DND-41 (cell line): ENCODE measurements around the gene TAF1D.
A peak's percentile ranks its signal among the peaks of the same experiment; 100 is the strongest.

Experiments
- ATAC-seq: fragments of 200-7000 bp; cut with Tn5 transposase; 3 replicates; pipeline ENCODE4 v1.9.1; 2021; ENCODE audit warnings: low read depth; ENCODE audit not compliant: insufficient read depth
- DNase-seq: peaks from one replicate; pipeline ENCODE4 v3.0.0-alpha.2; 2020
- H2AFZ ChIP-seq: 2 replicates; pipeline ENCODE4 v1.6.0; 2012; ENCODE audit warnings: low read depth, low read length
- H3K27ac ChIP-seq: 2 replicates; pipeline ENCODE4 v1.5.1; 2012; ENCODE audit warnings: low read length, inconsistent platforms
- H3K27me3 ChIP-seq: fragments of 200-600 bp; sonication (generic); 2 replicates; pipeline ENCODE4 v1.6.0; 2012; ENCODE audit warnings: low read length, mild to moderate bottlenecking, inconsistent platforms; ENCODE audit not compliant: insufficient read depth, poor library complexity
- H3K36me3 ChIP-seq: 2 replicates; pipeline ENCODE4 v1.5.1; 2012; ENCODE audit warnings: low read length, inconsistent platforms; ENCODE audit not compliant: insufficient read depth
- H3K4me1 ChIP-seq: 2 replicates; pipeline ENCODE4 v1.5.1; 2012; ENCODE audit warnings: mild to moderate bottlenecking, low read length; ENCODE audit not compliant: insufficient read depth
- H3K4me2 ChIP-seq: 2 replicates; pipeline ENCODE4 v1.6.0; 2012; ENCODE audit warnings: mild to moderate bottlenecking, moderate library complexity, low read length, inconsistent platforms; ENCODE audit not compliant: insufficient read depth
- H3K4me3 ChIP-seq, 2 experiments: fragments of 200-600 bp in 1 of 2; shearing (Covaris generic) in 1 of 2; 2 replicates each; pipeline ENCODE4 v1.5.1; 2012 to 2016; ENCODE audit warnings: inconsistent platforms in 2 of 2, low read length in 2 of 2, mild to moderate bottlenecking in 2 of 2, low read depth in 1 of 2, moderate library complexity in 1 of 2
- H3K79me2 ChIP-seq: 2 replicates; pipeline ENCODE4 v1.6.0; 2012; ENCODE audit warnings: low read length, inconsistent platforms; ENCODE audit not compliant: insufficient read depth
- H3K9ac ChIP-seq: 2 replicates; pipeline ENCODE4 v1.6.0; 2012; ENCODE audit warnings: low read depth, mild to moderate bottlenecking, inconsistent platforms, low read length, moderate library complexity
- H3K9me3 ChIP-seq: 2 replicates; pipeline ENCODE4 v1.5.1; 2012; ENCODE audit warnings: low read length, moderate library complexity, mild to moderate bottlenecking, inconsistent platforms; ENCODE audit not compliant: insufficient read depth, severe bottlenecking
- H4K20me1 ChIP-seq: 2 replicates; pipeline ENCODE4 v1.6.0; 2012; ENCODE audit warnings: low read length; ENCODE audit not compliant: insufficient read depth
- CTCF ChIP-seq: IDR thresholded peaks from 2 replicates; pipeline ENCODE4 v1.5.1; 2012; ENCODE audit warnings: borderline replicate concordance, low read length, moderate library complexity, mild to moderate bottlenecking; ENCODE audit not compliant: poor library complexity, severe bottlenecking; ENCODE audit errors: extremely low read depth
- EZH2 ChIP-seq: IDR thresholded peaks from 3 replicates; pipeline ENCODE4 v1.6.1; 2012; ENCODE audit warnings: borderline replicate concordance, low read depth, mild to moderate bottlenecking, moderate library complexity, low read length, inconsistent platforms; ENCODE audit not compliant: severe bottlenecking

The TAF1D gene

DNA sequence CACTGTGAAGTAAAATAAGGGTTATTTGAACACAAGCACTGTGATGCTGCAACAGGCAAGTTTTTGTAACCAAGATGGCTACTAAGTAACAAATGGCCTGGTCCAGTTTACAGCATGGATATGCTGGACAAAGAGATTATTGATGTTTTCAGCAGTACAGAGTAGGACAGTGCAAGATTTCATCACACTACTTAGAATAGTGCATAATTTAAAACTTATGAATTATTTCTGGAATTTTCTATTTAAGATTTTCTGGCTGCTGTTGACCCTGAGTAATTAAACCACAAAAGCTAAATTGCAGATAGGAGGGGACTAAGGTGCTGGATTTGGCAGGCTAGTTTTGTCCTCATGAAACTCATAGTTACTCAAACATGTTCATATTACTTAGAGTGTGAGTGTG is 46.7 kb downstream of the TAF1D start:
- no peak overlapping the region for H3K27ac ChIP-seq
- peaks cover 91% of the 10 kb centered on the region for H3K36me3 ChIP-seq
- H3K4me2 ChIP-seq = no peak overlapping the region
- TF ChIP-seq EZH2 (no peak), CTCF (no peak)
- H3K9ac ChIP-seq = no peak overlapping the region
- H3K4me3 ChIP-seq = no peak overlapping the region
- H3K27me3 ChIP-seq = no peaks in the 10 kb centered on the region
- no peaks in the 10 kb centered on the region for H3K79me2 ChIP-seq
- no peaks in the 10 kb centered on the region for H3K4me1 ChIP-seq
- no peak for DNase-seq
- no peak overlapping the region for H2AFZ ChIP-seq
- H4K20me1 ChIP-seq = 0 out of 2 replicates have a peak, but pooled peaks cover 1% of the 10 kb centered on the region
- no peak for ATAC-seq
- H3K9me3 ChIP-seq = no peaks in the 10 kb centered on the region

DNA sequence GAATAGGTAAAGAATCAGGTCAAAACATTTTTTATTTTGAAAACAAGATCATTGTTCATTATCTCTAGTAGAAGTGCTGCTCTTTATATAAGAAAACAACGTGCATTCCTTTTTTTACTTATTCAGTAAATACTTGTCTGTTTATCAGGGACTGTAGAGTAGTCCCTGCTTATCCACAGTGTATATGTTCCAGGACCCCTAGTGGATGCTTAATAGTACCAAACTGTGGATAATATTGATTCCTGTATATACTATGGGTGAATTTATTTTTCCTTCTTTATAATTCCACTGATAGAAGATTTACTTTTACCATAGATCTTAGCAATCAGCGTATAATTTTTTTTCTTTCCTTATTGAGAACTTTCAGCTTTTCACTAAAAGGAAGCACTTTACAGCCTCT is 47.2 kb downstream of the TAF1D start:
- H3K9me3 ChIP-seq = no peaks in the 10 kb centered on the region
- H3K79me2 ChIP-seq = no peaks in the 10 kb centered on the region; the same call in 1 of the 2 replicates
- H2AFZ ChIP-seq = no peak overlapping the region
- H3K4me1 ChIP-seq = no peaks in the 10 kb centered on the region
- H3K9ac ChIP-seq = no peak overlapping the region
- H4K20me1 ChIP-seq = 0 out of 2 replicates have a peak, but pooled peaks cover 6% of the 10 kb centered on the region
- no peak overlapping the region for H3K27ac ChIP-seq
- no peak overlapping the region for H3K4me2 ChIP-seq
- no peaks in the 10 kb centered on the region for H3K27me3 ChIP-seq
- no peak overlapping the region for H3K4me3 ChIP-seq
- peaks cover 91% of the 10 kb centered on the region for H3K36me3 ChIP-seq
- ATAC-seq = peak; percentile 64; the same call in 2 of the 3 replicates
- TF ChIP-seq EZH2 (no peak), CTCF (peak; percentile 18)
- no peak for DNase-seq

DNA sequence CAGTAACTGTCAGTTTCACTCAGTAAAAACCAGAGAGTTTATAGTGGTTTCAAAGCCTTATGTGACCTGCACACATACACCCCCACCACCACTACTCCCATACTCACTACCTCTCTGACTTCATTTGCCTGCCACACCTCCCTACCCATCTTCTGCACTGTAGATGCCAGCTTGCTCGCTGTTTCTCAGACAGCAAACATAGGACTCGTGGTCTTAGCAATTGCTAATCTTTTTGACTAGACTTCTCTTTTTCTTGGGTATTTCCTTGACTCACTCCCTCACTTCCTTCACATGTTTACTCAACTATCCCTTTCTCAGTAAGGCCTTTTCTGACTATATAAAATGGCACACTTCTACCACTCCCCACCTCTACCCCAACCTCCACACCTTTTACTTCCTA is 52.1 kb downstream of the TAF1D start:
- H2AFZ ChIP-seq = no peak overlapping the region
- H3K4me2 ChIP-seq = no peak overlapping the region
- ATAC-seq = no peak
- no peaks in the 10 kb centered on the region; the same call in 1 of the 2 replicates for H3K79me2 ChIP-seq
- 0 out of 2 replicates have a peak, but pooled peaks cover 6% of the 10 kb centered on the region for H4K20me1 ChIP-seq
- no peaks in the 10 kb centered on the region for H3K27me3 ChIP-seq
- no peak overlapping the region for H3K9ac ChIP-seq
- TF ChIP-seq EZH2 (no peak), CTCF (no peak)
- peaks cover 87% of the 10 kb centered on the region for H3K36me3 ChIP-seq
- H3K4me3 ChIP-seq = no peak overlapping the region
- H3K4me1 ChIP-seq = no peaks in the 10 kb centered on the region
- DNase-seq = no peak
- no peak overlapping the region for H3K27ac ChIP-seq
- H3K9me3 ChIP-seq = no peaks in the 10 kb centered on the region

DNA sequence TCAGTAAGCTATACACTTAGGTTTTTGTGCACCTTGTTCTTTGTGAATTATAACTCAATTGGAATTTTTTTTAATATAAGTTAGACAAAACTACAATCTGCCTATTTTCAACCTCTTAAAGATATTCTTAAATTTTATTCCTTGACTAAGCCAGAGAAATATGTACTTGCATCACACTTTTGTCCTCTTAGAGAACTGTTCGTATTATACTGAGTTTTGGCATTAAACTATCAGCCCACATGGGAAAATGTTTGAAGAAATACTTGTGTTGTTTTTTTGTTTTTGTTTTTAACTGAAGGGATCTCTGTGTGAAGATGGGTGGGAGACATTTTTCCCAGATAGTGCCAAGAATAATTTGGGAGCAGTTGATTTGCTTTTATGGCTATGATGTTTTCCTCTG is 54.5 kb downstream of the TAF1D start:
- ATAC-seq (no peak), DNase-seq (no peak)
- Histone ChIP-seq H3K27ac (no peak overlapping the region), H3K36me3 (peaks cover 90% of the 10 kb centered on the region), H3K9me3 (no peaks in the 10 kb centered on the region), H3K4me1 (no peaks in the 10 kb centered on the region), H4K20me1 (0 out of 2 replicates have a peak, but pooled peaks cover 6% of the 10 kb centered on the region), H3K4me3 (no peak overlapping the region), H3K4me2 (no peak overlapping the region), H2AFZ (no peak overlapping the region), H3K27me3 (no peaks in the 10 kb centered on the region), H3K9ac (no peak overlapping the region), H3K79me2 (peaks cover 2% of the 10 kb centered on the region; the same call in 1 of the 2 replicates)
- no peak for TF ChIP-seq CTCF
- no peak for TF ChIP-seq EZH2
